ENCODE results near the gene HS3ST3B1. TPM values are rescaled to one million over a fixed set of nuclear protein-coding genes. Genes with fewer than 3 reads are reported as not detected.

Gene HS3ST3B1
- total RNA-seq, 4 donors from 2014 or later: 0.40 to 2.5 (median 1.2) TPM; not detected in 1

- no peaks in the 10 kb centered on the region for H3K4me1 ChIP-seq
- TF ChIP-seq CTCF (IDR thresholded peaks at IDR 0.05): no peak
- TF ChIP-seq EP300 (IDR thresholded peaks at IDR 0.05; ENCODE audit: low read depth): no peak
- TF ChIP-seq POLR2AphosphoS5 (IDR thresholded peaks at IDR 0.05): no peak
- TF ChIP-seq POLR2A (IDR thresholded peaks at IDR 0.05): no peak
- no peak for DNase-seq
- H3K27ac ChIP-seq: peak overlapping the region in 1 of 4 donors; percentile 31
- no peak overlapping the region for H3K4me3 ChIP-seq
- H3K27me3 ChIP-seq: no peaks in the 10 kb centered on the region
- H3K9me3 ChIP-seq: no peaks in the 10 kb centered on the region
- H3K36me3 ChIP-seq: no peaks in the 10 kb centered on the region
- intact Hi-C loops (cut with DNase I; ENCODE audit: low total_unique reads): no loop called here
- 55 to 69% methylated on average over 6 to 7 of the region's 7 CpGs for WGBS, 2 donors (ENCODE audit: low coverage in 1 of 2)
- in situ Hi-C loops (cut with MboI; ENCODE audit: low pct_ligation_motif_present in 1 of 4, low pct_unique_long_range_greater_than_20kb in 1 of 4, low sequenced_read_pairs in 3 of 4): loop anchor here in 3 of 4 donors (25.0 kb wide), 2 partner anchors 734 to 984 kb away; no protein-coding TSS in a partner anchor
Measured at GRCh38 chr17:14321476-14321949, 20.6 kb downstream of the HS3ST3B1 start.

- DNase-seq: no peak
- WGBS, 2 donors (ENCODE audit: low coverage in 1 of 2): 91 to 93% methylated on average over 3 to 7 of the region's 7 CpGs
- Histone ChIP-seq H3K27ac (no peak overlapping the region), H3K27me3 (no peaks in the 10 kb centered on the region), H3K4me3 (no peak overlapping the region), H3K36me3 (no peaks in the 10 kb centered on the region), H3K4me1 (no peaks in the 10 kb centered on the region), H3K9me3 (no peaks in the 10 kb centered on the region)
- in situ Hi-C loops (cut with MboI; ENCODE audit: low pct_ligation_motif_present in 1 of 4, low pct_unique_long_range_greater_than_20kb in 1 of 4, low sequenced_read_pairs in 3 of 4) (loop anchor here in 3 of 4 donors (25.0 kb wide), 2 partner anchors 735 to 985 kb away; no protein-coding TSS in a partner anchor), intact Hi-C loops (cut with DNase I; ENCODE audit: low total_unique reads) (no loop called here)
- no peak for TF ChIP-seq CTCF (IDR thresholded peaks at IDR 0.05)
- no peak for TF ChIP-seq POLR2AphosphoS5 (IDR thresholded peaks at IDR 0.05)
- no peak for TF ChIP-seq POLR2A (IDR thresholded peaks at IDR 0.05)
Measured at GRCh38 chr17:14321980-14322776, 21.3 kb downstream of the HS3ST3B1 start.

- Histone ChIP-seq H3K9me3 (no peaks in the 10 kb centered on the region), H3K27ac (no peak overlapping the region), H3K4me1 (no peaks in the 10 kb centered on the region), H3K36me3 (no peaks in the 10 kb centered on the region), H3K27me3 (no peaks in the 10 kb centered on the region), H3K4me3 (no peak overlapping the region)
- no peak for DNase-seq
- 34 to 44% methylated on average over 3 of the region's 3 CpGs for WGBS, 2 donors (ENCODE audit: low coverage in 1 of 2)
- in situ Hi-C loops (cut with MboI; ENCODE audit: low pct_ligation_motif_present in 1 of 4, low pct_unique_long_range_greater_than_20kb in 1 of 4, low sequenced_read_pairs in 3 of 4): loop anchor here in 3 of 4 donors (25.0 kb wide), 2 partner anchors 736 to 986 kb away; no protein-coding TSS in a partner anchor
- intact Hi-C loops (cut with DNase I; ENCODE audit: low total_unique reads): no loop called here
- no peak for TF ChIP-seq EP300 (IDR thresholded peaks at IDR 0.05; ENCODE audit: low read depth)
- no peak for TF ChIP-seq POLR2AphosphoS5 (IDR thresholded peaks at IDR 0.05)
- no peak for TF ChIP-seq CTCF (IDR thresholded peaks at IDR 0.05)
- TF ChIP-seq POLR2A (IDR thresholded peaks at IDR 0.05): no peak
Measured at GRCh38 chr17:14323522-14323981, 22.7 kb downstream of the HS3ST3B1 start.

- intact Hi-C loops (cut with DNase I; ENCODE audit: low total_unique reads) (no loop called here), in situ Hi-C loops (cut with MboI; ENCODE audit: low pct_ligation_motif_present in 1 of 4, low pct_unique_long_range_greater_than_20kb in 1 of 4, low sequenced_read_pairs in 3 of 4) (loop anchor here in 1 of 4 donors (25.0 kb wide), 1 partner anchor 112 kb away; no protein-coding TSS in a partner anchor)
- Histone ChIP-seq H3K27me3 (no peaks in the 10 kb centered on the region), H3K36me3 (no peaks in the 10 kb centered on the region), H3K4me3 (no peak overlapping the region), H3K27ac (no peak overlapping the region), H3K9me3 (no peaks in the 10 kb centered on the region), H3K4me1 (no peaks in the 10 kb centered on the region)
- TF ChIP-seq POLR2AphosphoS5 (IDR thresholded peaks at IDR 0.05) (no peak), CTCF (IDR thresholded peaks at IDR 0.05) (no peak), POLR2A (IDR thresholded peaks at IDR 0.05) (no peak), EP300 (IDR thresholded peaks at IDR 0.05; ENCODE audit: low read depth) (no peak)
- DNase-seq: no peak
- WGBS, 2 donors (ENCODE audit: low coverage in 1 of 2): 61 to 63% methylated on average over 5 to 9 of the region's 9 CpGs
Measured at GRCh38 chr17:14325618-14326167, 24.8 kb downstream of the HS3ST3B1 start.

Measured in transverse colon (tissue), 4 donors.